Colonic mucosa (tissue), 4 donors: ENCODE measurements around the gene A4GALT. TPM values are rescaled to one million over a fixed set of nuclear protein-coding genes. Genes with fewer than 3 reads are reported as not detected.

Experiments used
- DNase-seq: peaks from one replicate; pipeline ENCODE4 v3.0.0-alpha.2; 2020
- H3K27ac ChIP-seq: fragments of 200-600 bp; one replicate; pipeline ENCODE4 v1.8.0; 2021
- H3K27me3 ChIP-seq: fragments of 200-600 bp; one replicate; pipeline ENCODE4 v1.8.0; 2021
- H3K36me3 ChIP-seq: fragments of 200-600 bp; one replicate; pipeline ENCODE4 v1.8.0; 2021
- H3K4me1 ChIP-seq: fragments of 200-600 bp; one replicate; pipeline ENCODE4 v1.8.0; 2021; ENCODE audit warnings: mild to moderate bottlenecking
- H3K4me3 ChIP-seq: fragments of 200-600 bp; one replicate; pipeline ENCODE4 v1.8.0; 2021
- H3K9ac ChIP-seq, 2 donors: one replicate each; pipeline ENCODE4 v1.7.0; 2013; ENCODE audit warnings: control low read depth in 2 of 2, low read depth in 2 of 2, low read length in 2 of 2
- H3K9me3 ChIP-seq: fragments of 200-600 bp; one replicate; pipeline ENCODE4 v1.8.0; 2021
- CTCF ChIP-seq: fragments of 200-600 bp; IDR thresholded peaks from one replicate; pipeline ENCODE4 v1.8.0; 2022; ENCODE audit warnings: antibody characterized with exemption, mild to moderate bottlenecking
- intact Hi-C: fragments of 100-400 bp; cut with DNase I; formaldehyde crosslinking; loops from one replicate; pipeline ENCODE4 v1.14.1; 2022
- total RNA-seq, 2 donors: library from RNA; stranded (reverse); fragmentation: NEBNext Ultra II Directional in 1 of 2; extraction: Animal tissue kit (Norgen Biotek cat#: 25700) in 1 of 2; gene quantifications; one replicate each; pipeline ENCODE4 v1.2.1, GENCODE V29; 2021
- donor health status: healthy.
- donor health status: DM: no; HTN: no; CAD: no.
- donor health status: DM: no; HTN: no; CAD: no.

A4GALT gene
- total RNA-seq, 2 donors from 2014 or later, result 2.7 to 8.7 TPM

DNA sequence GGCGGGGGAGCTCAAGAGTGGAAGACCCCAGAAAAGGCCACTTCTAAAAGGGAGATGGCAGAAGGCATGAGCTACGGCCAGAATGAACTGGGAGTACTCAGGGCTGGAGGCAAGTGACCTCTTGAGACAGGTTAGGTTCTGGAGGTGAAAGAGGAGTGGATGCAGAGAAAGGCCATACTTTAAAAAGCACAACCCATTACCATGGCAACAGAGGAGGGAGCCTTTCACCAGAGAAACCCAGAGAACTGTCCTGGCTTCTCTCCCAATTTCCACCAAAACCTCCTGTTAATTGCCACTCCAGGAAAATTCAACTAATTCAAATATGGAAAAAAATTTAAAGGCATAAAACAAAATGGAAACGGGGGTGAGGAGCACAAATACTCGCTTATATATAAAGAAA, 15.8 kb downstream of the A4GALT start:
- H3K9ac ChIP-seq, result no peak overlapping the region
- intact Hi-C loops, result no loop called here
- no peak overlapping the region for H3K27ac ChIP-seq
- no peaks in the 10 kb centered on the region for H3K4me1 ChIP-seq
- no peak for TF ChIP-seq CTCF
- H3K4me3 ChIP-seq, result no peak overlapping the region
- no peaks in the 10 kb centered on the region for H3K9me3 ChIP-seq
- no peaks in the 10 kb centered on the region for H3K36me3 ChIP-seq
- DNase-seq, result no peak
- no peaks in the 10 kb centered on the region for H3K27me3 ChIP-seq

GRCh38 chr22:42702675-42703074, 18.0 kb downstream of the A4GALT start:
- H3K4me1 ChIP-seq, result no peaks in the 10 kb centered on the region
- no peaks in the 10 kb centered on the region for H3K27me3 ChIP-seq

DNA sequence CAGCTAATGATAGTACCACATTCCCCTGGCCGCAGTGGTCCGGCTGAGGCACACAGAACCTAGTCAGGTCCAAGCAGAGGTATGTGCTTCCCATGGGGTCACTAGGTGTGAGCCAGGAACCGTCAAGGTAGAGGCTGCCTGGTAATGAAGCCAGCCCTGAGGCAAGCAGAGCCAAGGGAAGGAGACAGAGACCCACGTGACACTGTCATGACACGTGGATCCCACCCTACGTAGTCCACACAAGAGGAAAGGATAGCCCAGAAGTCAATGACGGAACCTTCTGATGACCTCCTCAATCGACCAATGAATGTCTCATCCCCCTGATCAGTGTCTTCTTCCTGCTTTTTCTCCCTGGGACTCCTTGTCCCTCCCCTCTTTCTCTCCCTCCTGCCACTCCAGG, 19.0 kb downstream of the A4GALT start:
- H3K9ac ChIP-seq, result no peak overlapping the region
- H3K4me1 ChIP-seq, result no peaks in the 10 kb centered on the region
- H3K9me3 ChIP-seq, result no peaks in the 10 kb centered on the region
- TF ChIP-seq CTCF, result no peak
- H3K27me3 ChIP-seq, result no peaks in the 10 kb centered on the region
- no peak for DNase-seq
- no peak overlapping the region for H3K27ac ChIP-seq
- intact Hi-C loops, result no loop called here
- no peaks in the 10 kb centered on the region for H3K36me3 ChIP-seq
- H3K4me3 ChIP-seq, result no peak overlapping the region

More at GRCh38 chr22:42702675-42703074, 18.0 kb downstream of the A4GALT start:
- no peaks in the 10 kb centered on the region for H3K36me3 ChIP-seq
- no peaks in the 10 kb centered on the region for H3K9me3 ChIP-seq
- no peak overlapping the region for H3K27ac ChIP-seq
- intact Hi-C loops, result no loop called here
- no peak overlapping the region for H3K4me3 ChIP-seq
- DNase-seq, result no peak
- no peak overlapping the region for H3K9ac ChIP-seq
- no peak for TF ChIP-seq CTCF

- intact Hi-C loops, result no loop called here
- no peak for TF ChIP-seq CTCF
- no peak overlapping the region for H3K4me3 ChIP-seq
- no peaks in the 10 kb centered on the region for H3K36me3 ChIP-seq
- no peaks in the 10 kb centered on the region for H3K9me3 ChIP-seq
- DNase-seq, result no peak
- no peak overlapping the region for H3K9ac ChIP-seq
- H3K4me1 ChIP-seq, result no peaks in the 10 kb centered on the region
- no peaks in the 10 kb centered on the region for H3K27me3 ChIP-seq
- no peak overlapping the region for H3K27ac ChIP-seq
These were observed 19.8 kb downstream of the A4GALT start for GRCh38 chr22:42700901-42701300.

- DNase-seq, result no peak
- Histone ChIP-seq H3K9me3 (no peaks in the 10 kb centered on the region), H3K4me1 (no peaks in the 10 kb centered on the region), H3K4me3 (no peak overlapping the region), H3K27ac (no peak overlapping the region), H3K36me3 (no peaks in the 10 kb centered on the region), H3K9ac (no peak overlapping the region), H3K27me3 (no peaks in the 10 kb centered on the region)
- TF ChIP-seq CTCF, result no peak
- intact Hi-C loops, result no loop called here
These were observed 20.3 kb downstream of the A4GALT start for GRCh38 chr22:42700355-42700754.

DNA sequence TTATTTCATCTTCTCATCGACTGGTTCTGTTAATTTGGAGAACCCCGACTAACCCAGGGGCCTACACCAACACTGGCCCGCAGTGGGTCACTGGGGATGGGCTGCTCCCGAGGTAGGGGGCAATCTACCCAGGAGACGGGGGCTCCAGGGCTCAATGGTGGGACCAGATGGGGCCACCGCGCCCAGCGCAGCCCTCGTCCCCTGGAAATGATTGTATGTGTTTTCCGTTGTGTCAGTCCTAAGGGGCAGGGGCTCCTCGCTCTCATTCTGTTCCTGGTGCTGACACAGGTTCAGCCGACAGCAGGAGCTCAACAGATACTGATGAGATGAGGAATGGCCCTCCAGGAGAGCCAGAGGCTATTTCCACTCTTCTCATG, 20.7 kb downstream of the A4GALT start:
- H3K27ac ChIP-seq, result no peak overlapping the region
- DNase-seq, result no peak
- H3K9ac ChIP-seq, result no peak overlapping the region

More for the DNA sequence above, 20.7 kb downstream of the A4GALT start:
- Histone ChIP-seq H3K4me1 (no peaks in the 10 kb centered on the region), H3K9me3 (no peaks in the 10 kb centered on the region), H3K4me3 (no peak overlapping the region), H3K27me3 (no peaks in the 10 kb centered on the region), H3K36me3 (no peaks in the 10 kb centered on the region)
- intact Hi-C loops, result no loop called here
- no peak for TF ChIP-seq CTCF
